HG02759 (cell line): ENCODE data around the gene CTNNA1.

ENCODE experiments used
- ATAC-seq: cut with Tn5 transposase; IDR thresholded peaks from one replicate; pipeline ENCODE4 v1.9.1; 2021; ENCODE audit warnings: mild to moderate bottlenecking, moderate library complexity; ENCODE audit not compliant: unreplicated experiment

CTNNA1 gene

GRCh38 chr5:138961221-138961620 is 208.0 kb downstream of the CTNNA1 start:
- no peak for ATAC-seq

GRCh38 chr5:138961729-138962128 is 208.5 kb downstream of the CTNNA1 start:
- ATAC-seq = no peak

GRCh38 chr5:138962614-138963370 is 209.6 kb downstream of the CTNNA1 start:
- no peak for ATAC-seq

- ATAC-seq = no peak
Measured at GRCh38 chr5:138963763-138964371, 210.6 kb downstream of the CTNNA1 start.

- ATAC-seq = no peak
Measured at GRCh38 chr5:138964647-138965201, 211.5 kb downstream of the CTNNA1 start.

GRCh38 chr5:138965626-138966025 is 212.4 kb downstream of the CTNNA1 start:
- ATAC-seq = no peak

GRCh38 chr5:138966236-138966985 is 213.2 kb downstream of the CTNNA1 start:
- ATAC-seq = no peak

- no peak for ATAC-seq
Measured at GRCh38 chr5:138967791-138968448, 214.7 kb downstream of the CTNNA1 start.

- ATAC-seq = no peak
Measured at GRCh38 chr5:138968601-138969000, 215.4 kb downstream of the CTNNA1 start.

- ATAC-seq = no peak
Measured at GRCh38 chr5:138969323-138970002, 216.2 kb downstream of the CTNNA1 start.

- no peak for ATAC-seq
Measured at GRCh38 chr5:138972230-138972629, 219.0 kb downstream of the CTNNA1 start.

GRCh38 chr5:138972836-138973235 is 219.6 kb downstream of the CTNNA1 start:
- ATAC-seq = no peak

- no peak for ATAC-seq
Measured at GRCh38 chr5:138974227-138975063, 221.2 kb downstream of the CTNNA1 start.

GRCh38 chr5:138975098-138975847 is 222.0 kb downstream of the CTNNA1 start:
- ATAC-seq = no peak

GRCh38 chr5:138978080-138978479 is 224.9 kb downstream of the CTNNA1 start:
- no peak for ATAC-seq

GRCh38 chr5:138978581-138978980 is 225.4 kb downstream of the CTNNA1 start:
- ATAC-seq = no peak

- ATAC-seq = no peak
Measured at GRCh38 chr5:138979684-138980280, 226.6 kb downstream of the CTNNA1 start.

GRCh38 chr5:138980441-138980840 is 227.2 kb downstream of the CTNNA1 start:
- ATAC-seq = no peak
